Keratinocyte (primary cell): ENCODE measurements around the gene ACOT7.

Source experiments
- CTCF ChIP-seq, 3 experiments: IDR thresholded peaks in 1 of 3; conservative IDR thresholded peaks in 1 of 3; optimal IDR thresholded peaks in 1 of 3; 2 replicates in 2 of 3; 3 replicates in 1 of 3; pipeline versions ENCODE3 to v1.5.1; 2011; ENCODE audit warnings: low read length in 3 of 3, mild to moderate bottlenecking in 3 of 3, moderate library complexity in 2 of 3, control low read depth in 1 of 3, inconsistent platforms in 1 of 3; ENCODE audit not compliant: insufficient read depth in 2 of 3; ENCODE audit errors: extremely low read depth in 1 of 3
- EZH2 ChIP-seq: IDR thresholded peaks from one replicate; pipeline ENCODE4 v1.6.1; 2012; ENCODE audit warnings: inconsistent platforms, mild to moderate bottlenecking, low read length, moderate library complexity

- TF ChIP-seq CTCF (optimal IDR thresholded peaks at IDR 0.05 in 1 of 3, IDR thresholded peaks at IDR 0.05 in 1 of 3, conservative IDR thresholded peaks at IDR 0.05 in 1 of 3; ENCODE audit: extremely low read depth in 1 of 3, insufficient read depth in 2 of 3, low read length in 3 of 3), result no peak
- TF ChIP-seq EZH2, result no peak
These were observed 56.6 kb downstream of the ACOT7 start for GRCh38 chr1:6336776-6337622.
